HFF-Myc (cell line): ENCODE results near the gene FDX2.

ENCODE experiments used
- DNase-seq: peaks from one replicate; pipeline ENCODE4 v3.0.0-alpha.2; 2011; ENCODE audit warnings: low read depth; ENCODE audit errors: extremely low read depth
- H3K4me3 ChIP-seq: replicated peaks from 2 replicates; pipeline ENCODE4 v1.5.1; 2011; ENCODE audit warnings: low read depth, mild to moderate bottlenecking, control low read depth, low read length
- TF ChIP-seq, protein P1 (sequence below): IDR thresholded peaks from 2 replicates; pipeline ENCODE4 v1.5.1; 2012; ENCODE audit warnings: mild to moderate bottlenecking, low read depth, low read length, control low read depth; ENCODE audit errors: missing control alignments

Gene FDX2

DNA sequence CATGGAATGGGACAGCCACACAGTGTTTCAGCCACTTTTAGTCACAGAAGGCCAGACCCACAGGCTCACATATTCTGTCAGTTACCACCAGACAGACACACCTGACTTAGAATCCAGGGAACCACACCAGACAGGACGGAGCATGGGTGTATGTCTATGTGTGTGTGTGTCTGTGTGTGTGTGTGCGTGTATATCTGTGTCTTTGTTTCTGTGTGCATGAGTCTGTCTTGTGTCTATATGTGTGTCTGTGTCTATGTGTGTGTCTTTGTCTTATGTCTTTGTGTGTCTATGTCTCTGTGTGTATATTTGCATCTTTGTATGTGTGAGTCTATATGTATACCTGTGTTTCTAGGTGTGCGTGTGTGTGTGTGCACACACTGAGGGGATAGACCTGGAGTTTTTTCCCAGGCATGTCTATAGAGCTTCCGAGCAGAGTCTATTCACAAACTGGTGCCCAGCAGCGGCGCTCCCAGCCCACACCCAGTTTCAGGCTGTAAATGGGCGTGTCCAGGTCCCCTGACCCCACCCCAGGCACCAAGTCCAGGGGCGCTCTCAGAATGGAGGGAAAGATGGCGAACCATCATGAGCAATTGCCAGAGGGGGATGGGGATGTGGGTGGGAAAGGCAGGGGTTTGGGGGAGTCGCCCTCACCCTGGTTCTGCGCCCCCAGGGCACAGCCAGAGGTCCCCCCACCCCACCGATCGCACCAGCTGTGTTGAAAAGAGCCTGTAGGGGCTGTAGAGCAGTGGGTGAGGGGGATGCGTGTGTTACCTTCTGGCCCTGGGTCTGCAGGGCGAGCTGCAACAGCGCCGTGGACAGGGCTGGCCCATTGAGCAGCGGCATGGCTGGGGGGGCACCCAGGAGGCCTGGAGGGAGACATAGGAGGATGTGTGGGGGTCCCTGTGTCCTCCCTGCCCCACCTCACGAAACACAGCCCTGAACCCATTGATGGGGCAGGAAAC is 6.3 kb upstream of the FDX2 start:
- DNase-seq, result no peak
- TF ChIP-seq, protein P1, sequence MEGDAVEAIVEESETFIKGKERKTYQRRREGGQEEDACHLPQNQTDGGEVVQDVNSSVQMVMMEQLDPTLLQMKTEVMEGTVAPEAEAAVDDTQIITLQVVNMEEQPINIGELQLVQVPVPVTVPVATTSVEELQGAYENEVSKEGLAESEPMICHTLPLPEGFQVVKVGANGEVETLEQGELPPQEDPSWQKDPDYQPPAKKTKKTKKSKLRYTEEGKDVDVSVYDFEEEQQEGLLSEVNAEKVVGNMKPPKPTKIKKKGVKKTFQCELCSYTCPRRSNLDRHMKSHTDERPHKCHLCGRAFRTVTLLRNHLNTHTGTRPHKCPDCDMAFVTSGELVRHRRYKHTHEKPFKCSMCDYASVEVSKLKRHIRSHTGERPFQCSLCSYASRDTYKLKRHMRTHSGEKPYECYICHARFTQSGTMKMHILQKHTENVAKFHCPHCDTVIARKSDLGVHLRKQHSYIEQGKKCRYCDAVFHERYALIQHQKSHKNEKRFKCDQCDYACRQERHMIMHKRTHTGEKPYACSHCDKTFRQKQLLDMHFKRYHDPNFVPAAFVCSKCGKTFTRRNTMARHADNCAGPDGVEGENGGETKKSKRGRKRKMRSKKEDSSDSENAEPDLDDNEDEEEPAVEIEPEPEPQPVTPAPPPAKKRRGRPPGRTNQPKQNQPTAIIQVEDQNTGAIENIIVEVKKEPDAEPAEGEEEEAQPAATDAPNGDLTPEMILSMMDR, result no peak
- H3K4me3 ChIP-seq, result no peak overlapping the region

DNA sequence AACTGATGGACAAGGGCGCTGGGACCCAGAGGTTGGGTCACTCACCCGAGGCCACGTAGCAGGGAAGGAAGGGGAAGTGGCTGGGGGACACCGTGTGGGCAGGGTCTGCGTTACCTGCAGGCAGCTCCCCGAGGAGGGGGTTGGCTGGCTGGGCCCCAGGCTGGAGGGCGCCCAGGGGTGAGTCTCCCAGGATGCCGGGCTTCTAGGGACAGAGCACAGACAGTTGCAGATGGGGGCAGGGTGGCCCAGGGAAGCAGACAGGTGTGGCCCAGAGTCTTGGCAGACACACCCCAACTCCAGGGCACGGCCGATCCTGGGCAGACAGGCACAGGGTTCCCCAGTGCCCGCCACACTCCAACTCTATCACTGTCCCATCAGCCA is 5.6 kb upstream of the FDX2 start:
- TF ChIP-seq, protein P1, result no peak
- no peak overlapping the region for H3K4me3 ChIP-seq
- no peak for DNase-seq

DNA sequence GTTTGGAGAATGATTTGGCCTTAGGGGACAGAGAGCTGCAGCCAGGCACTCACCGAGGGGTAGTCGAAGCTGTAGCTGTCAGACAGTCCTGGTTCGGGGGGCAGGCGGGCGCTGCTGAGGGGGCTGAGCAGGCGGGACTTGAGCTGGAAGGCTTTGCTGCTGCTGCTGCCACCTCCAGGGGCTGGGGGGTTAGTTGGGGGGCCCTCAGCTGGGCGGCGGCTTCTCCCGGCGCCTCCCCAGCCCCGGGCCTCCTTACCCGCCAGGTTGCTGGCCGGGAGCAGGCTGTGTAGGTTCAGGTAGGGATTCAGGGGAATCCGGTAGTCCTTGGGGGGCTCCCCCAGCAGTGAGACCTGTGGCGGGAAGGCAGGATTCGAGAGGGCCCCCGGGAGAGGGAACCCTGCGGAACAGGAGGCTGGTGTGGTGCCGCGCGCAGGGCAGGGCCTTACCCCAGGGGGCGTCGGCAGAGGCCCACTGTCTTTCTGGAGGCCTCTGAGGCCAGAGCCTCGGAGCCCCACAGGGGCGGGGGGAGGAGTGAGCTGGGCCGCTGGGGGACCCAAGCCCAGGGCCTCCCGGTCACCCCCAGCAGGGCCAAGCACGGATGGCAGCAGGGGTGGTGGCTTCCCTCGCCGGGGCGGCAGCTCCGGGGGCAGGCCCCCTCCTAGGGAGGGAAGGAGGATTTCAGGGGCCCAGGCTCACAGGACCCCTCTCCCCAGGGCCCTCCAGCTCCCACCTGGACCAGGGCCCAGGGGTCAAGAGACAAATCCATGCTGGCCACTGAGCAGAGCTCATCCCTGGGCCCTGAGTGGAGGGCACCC is 5.0 kb upstream of the FDX2 start:
- TF ChIP-seq, protein P1, result no peak
- DNase-seq, result no peak
- H3K4me3 ChIP-seq, result no peak overlapping the region

DNA sequence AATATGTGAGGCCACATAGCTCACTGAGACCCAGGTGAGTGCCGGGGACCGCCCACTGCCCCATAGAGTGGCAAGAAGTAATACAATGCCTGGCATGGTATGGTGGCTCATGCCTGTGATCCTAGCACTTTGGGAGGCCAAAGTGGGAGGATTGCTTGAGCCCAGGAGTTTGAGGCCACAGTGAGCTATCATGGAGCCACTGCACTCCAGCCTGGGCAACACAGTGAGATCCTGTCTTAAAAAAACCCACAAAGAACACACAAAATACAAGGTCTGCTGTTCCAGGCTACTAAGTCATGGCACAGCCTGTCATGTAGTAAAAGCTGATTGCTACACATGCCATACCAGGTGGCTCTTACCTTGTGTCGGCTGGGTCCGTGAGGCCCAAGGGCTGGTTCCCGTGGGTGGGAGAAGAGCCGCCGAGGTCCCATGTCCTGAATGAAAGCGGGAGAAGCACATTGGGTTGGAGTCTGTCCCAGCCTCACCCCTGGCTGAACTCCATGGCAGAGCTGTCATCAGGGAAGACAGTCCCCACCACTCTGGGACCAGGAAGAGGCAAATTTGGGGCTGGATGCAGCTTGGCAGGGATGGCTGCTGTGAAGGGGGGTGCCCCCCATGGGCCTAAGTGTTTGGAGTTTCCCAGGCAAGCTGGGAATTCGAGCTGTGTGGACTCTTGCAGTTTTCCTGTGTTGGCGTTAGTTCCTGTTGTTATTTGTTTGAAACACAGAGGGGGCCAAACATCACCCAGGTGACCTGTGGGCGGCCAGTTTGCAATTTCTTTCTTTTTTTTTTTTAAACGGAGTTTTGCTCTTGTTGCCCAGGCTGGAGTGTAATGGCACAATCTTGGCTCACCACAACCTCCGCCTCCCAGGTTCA is 3.2 kb upstream of the FDX2 start:
- TF ChIP-seq, protein P1, result no peak
- no peak for DNase-seq
- H3K4me3 ChIP-seq, result no peak overlapping the region

DNA sequence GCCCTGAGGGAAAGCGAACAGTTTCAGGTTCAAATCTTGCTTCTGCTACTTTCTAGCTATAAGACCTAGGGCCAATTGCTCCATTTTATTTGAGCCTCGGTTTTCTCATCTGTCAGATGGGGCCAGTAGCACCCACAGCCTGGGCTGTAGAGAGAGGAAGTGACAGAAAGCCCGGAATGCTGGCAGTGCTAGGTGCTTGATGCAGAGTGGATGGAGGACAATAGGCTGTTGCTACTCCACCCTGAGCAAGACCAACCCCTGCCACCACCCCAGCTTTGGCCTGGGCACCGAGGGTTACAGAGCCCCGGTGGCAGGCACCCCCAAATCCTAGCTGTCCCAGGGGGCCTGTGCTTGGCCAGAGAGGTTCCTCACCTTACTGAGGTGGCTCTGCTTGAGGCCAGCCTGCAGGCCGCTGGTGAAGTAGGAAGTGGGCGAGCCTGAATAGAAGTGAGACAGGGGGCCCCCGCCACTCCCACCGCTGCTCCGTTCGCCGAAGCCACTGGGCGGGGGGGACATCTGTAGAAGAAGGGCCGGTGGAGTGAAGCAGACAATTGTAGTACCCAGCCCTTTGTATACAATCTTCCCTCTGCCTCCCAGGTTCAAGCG is 2.1 kb upstream of the FDX2 start:
- TF ChIP-seq, protein P1, result no peak
- no peak overlapping the region for H3K4me3 ChIP-seq
- no peak for DNase-seq
